Midbrain (tissue), 1 donor: ENCODE measurements around the gene INO80.
A peak's percentile ranks its signal among the peaks of the same experiment; 100 is the strongest.
"Not testable (repeated sequence)": the region's sequence is repeated elsewhere in the genome, so short reads cannot be mapped to it uniquely, and the experiment has no call there.

Source experiments
- DNase-seq: peaks from one replicate; lab custom pipeline; 2025; lab: John Stamatoyannopoulos, UW

Gene INO80, protein sequence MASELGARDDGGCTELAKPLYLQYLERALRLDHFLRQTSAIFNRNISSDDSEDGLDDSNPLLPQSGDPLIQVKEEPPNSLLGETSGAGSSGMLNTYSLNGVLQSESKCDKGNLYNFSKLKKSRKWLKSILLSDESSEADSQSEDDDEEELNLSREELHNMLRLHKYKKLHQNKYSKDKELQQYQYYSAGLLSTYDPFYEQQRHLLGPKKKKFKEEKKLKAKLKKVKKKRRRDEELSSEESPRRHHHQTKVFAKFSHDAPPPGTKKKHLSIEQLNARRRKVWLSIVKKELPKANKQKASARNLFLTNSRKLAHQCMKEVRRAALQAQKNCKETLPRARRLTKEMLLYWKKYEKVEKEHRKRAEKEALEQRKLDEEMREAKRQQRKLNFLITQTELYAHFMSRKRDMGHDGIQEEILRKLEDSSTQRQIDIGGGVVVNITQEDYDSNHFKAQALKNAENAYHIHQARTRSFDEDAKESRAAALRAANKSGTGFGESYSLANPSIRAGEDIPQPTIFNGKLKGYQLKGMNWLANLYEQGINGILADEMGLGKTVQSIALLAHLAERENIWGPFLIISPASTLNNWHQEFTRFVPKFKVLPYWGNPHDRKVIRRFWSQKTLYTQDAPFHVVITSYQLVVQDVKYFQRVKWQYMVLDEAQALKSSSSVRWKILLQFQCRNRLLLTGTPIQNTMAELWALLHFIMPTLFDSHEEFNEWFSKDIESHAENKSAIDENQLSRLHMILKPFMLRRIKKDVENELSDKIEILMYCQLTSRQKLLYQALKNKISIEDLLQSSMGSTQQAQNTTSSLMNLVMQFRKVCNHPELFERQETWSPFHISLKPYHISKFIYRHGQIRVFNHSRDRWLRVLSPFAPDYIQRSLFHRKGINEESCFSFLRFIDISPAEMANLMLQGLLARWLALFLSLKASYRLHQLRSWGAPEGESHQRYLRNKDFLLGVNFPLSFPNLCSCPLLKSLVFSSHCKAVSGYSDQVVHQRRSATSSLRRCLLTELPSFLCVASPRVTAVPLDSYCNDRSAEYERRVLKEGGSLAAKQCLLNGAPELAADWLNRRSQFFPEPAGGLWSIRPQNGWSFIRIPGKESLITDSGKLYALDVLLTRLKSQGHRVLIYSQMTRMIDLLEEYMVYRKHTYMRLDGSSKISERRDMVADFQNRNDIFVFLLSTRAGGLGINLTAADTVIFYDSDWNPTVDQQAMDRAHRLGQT (N-terminal part only)

DNA sequence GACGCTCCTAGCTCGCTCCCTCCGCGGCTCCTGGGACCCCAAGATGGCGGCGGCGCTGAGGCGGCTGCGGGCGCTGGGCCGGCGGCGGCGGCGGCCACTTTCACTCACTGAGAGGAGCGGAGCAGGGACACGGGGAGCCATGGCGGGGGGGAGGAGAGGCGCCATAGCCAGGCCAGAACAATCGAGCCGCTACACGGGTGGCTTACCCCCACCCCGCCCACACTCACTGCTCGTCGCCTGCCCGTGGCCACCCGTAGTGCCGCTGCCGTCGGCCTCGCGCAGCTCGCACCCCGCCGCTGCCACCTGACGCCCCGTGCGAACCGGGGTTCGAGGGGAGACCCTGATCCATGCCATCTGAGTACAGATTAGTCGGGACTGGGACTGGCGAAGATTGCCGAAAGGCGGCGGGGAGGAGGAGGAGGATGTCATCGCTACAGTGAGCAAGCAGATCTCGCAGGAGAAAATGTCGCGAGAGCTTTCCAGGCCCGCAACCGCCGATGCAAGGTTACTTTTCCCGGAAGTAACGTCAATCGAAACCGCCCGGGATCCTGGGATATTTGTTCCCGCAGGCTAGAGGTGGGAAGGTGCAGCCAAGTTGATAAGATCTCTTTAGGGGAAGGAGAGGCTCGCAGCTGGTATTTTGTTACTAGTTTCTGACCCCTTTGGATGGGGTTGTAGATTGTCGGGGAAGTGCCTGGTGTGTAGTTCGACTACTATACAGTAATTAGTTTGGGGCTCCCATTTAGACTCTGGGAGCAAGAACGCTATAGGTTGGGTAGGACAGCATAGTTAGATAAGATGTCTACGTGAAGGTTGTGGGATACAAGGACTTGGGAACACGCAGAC, at the start of gene INO80:
Gene INO80, minus strand, starts transcription at position 165 of the 846 bp plus-strand sequence. CDS start 19,970 bp downstream, outside the sequence.
- DNase-seq, result peak; percentile 97

GRCh38 chr15:41161736-41162135, 45.7 kb upstream of the INO80 start:
- DNase-seq, result no peak

GRCh38 chr15:41161336-41161735, 45.3 kb upstream of the INO80 start:
- no peak for DNase-seq

DNA sequence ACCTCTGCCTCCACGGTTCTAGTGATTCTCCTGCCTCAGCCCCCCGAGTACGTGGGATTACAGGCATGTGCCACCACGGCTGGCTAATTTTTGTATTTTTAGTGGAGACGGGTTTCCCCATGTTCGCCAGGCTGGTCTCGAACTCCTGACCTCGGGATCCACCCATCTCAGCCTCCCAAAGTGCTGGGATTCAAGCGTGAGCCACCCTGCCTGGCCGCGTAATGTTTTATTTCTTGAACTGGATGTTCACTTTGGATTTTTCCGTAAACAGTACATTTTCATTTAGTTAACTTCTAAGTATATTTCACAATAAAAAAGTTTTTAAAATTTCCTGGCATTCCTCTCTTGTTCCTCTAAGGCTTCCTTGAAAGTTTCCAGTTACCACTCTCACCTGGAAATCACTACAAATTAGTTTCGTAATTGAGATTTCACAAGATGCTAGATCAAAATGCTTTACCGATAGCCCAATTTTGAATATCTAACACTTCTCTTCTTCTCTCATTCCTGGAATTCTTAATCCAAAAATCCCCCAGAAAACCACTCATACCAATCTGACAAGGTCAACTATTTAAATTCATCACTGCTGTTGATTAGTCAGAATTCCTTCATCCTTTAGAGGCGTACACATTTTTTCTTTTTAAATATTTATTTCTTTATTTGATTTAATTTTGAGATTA, 44.7 kb upstream of the INO80 start:
- DNase-seq, result no peak

GRCh38 chr15:41154412-41154811, 38.3 kb upstream of the INO80 start:
- no peak for DNase-seq

- DNase-seq, result no peak
These were observed 37.7 kb upstream of the INO80 start for GRCh38 chr15:41153733-41154132.

DNA sequence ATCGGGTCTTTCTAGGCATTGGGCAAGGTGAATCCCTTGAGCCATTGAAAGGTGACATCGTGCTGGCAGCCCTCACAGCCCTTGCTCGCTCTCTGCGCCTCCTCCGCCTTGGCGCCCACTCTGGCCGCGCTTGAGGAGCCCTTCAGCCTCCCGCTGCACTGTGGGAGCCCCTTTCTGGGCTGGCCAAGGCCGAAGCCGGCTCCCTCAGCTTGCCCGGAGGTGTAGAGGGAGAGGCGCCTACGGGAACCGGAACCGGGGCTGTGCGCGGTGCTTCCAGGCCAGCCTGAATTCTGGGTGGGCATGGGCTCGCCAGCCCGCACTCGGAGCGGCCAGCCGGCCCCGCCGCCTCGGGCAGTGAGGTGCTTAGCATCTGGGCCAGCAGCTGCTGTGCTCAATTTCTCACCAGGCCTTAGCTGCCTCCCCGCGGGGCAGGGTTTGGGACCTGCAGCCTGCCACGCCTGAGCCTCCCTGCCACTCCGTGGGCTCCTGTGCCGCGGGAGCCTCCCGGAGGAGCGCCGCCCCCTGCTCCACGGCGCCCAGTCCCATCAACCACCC, 35.4 kb upstream of the INO80 start:
- no peak for DNase-seq

DNA sequence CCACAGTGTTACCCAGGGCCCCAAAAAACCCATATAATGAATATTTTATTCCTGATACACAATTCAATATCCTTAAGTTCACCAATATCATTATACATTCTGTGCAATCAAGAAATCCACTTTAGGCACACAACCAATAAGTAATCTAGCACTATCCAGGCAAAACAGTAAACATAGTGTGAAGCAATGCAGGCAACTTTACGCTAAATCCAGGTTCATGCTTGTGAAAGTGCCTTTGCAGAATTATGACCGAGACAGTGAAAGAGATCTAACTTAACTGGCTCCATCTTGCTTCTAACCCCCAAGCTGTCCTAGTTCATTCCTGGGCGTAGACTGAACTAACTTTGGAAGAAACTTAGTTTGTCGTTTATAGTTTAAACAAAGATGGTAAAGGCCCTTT, 34.2 kb upstream of the INO80 start:
- no peak for DNase-seq

DNA sequence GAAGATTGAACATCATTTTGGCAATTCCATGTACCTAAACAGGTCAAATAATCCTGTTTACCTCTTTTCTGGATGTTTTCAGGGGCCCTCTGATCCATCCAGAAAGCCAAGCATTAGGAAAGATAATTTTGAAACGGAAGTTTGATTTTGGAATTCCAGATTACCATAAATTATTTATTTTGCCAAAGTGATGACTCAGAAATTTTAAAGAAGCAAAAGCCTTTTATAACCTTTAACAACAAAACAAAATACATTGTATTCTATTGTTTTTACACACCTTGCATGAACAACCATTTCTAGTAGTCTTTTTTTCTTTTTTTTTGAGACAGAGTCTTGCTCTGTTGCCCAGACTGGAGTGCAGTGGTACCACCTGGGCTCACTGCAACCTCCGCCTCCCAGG, 32.0 kb upstream of the INO80 start:
- no peak for DNase-seq

- DNase-seq, result no peak
These were observed 23.5 kb upstream of the INO80 start for GRCh38 chr15:41139619-41140018.

GRCh38 chr15:41139112-41139511, 23.0 kb upstream of the INO80 start:
- not testable (repeated sequence) for DNase-seq

DNA sequence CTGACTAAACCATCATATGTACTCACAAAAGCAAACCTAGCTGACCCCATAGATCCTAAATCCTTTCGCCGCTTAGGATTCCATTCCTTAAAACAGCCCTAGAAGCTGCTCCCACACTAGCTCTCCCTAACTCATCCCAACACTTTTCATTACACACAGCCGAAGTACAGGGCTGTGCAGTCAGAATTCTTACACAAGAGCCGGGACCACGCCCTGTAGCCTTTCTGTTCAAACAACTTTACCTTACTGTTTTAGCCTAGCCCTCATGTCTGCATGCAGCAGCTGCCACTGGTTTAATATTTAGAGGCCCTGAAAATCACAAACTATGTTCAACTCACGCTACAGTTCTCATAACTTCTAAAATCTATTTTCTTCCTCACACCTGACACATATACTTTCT, 19.5 kb upstream of the INO80 start:
- not testable (repeated sequence) for DNase-seq

DNA sequence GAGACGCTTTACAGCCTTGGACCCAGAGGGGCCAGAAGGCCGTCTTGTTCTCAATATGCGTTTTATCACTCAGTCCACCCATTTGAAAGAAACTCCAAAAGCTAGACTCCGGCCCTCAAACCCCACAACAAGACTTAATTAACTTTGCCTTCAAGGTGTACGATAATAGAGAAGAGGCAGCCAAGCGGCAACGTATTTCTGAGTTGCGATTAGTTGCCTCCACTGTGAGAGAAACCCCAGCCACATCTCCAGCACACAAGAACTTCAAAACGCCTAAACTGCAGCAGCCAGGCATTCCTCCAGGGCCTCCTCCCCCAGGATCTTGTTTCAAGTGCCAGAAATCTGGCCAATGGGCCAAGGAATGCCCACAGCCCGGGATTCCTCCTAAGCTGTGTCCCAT, 17.4 kb upstream of the INO80 start:
- no peak for DNase-seq

DNA sequence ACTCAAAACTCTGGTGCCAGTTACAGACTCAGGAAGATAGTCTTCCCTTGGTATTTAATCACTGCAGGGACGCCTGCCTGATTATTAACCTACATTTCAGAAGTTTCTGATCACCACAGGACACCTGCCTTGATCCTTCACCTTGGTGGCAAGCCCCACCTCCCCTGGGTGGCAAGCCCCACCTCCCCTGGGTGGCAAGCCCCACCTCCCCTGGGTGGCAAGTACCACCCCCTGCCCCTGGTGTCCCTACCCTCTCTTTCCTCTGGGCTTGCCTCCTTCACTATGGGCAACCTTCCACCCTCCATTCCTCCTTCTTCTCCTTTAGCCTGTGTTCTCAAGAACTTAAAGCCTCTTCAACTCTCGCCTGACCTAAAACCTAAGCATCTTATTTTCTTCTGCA, 16.0 kb upstream of the INO80 start:
- DNase-seq, result not testable (repeated sequence)

DNA sequence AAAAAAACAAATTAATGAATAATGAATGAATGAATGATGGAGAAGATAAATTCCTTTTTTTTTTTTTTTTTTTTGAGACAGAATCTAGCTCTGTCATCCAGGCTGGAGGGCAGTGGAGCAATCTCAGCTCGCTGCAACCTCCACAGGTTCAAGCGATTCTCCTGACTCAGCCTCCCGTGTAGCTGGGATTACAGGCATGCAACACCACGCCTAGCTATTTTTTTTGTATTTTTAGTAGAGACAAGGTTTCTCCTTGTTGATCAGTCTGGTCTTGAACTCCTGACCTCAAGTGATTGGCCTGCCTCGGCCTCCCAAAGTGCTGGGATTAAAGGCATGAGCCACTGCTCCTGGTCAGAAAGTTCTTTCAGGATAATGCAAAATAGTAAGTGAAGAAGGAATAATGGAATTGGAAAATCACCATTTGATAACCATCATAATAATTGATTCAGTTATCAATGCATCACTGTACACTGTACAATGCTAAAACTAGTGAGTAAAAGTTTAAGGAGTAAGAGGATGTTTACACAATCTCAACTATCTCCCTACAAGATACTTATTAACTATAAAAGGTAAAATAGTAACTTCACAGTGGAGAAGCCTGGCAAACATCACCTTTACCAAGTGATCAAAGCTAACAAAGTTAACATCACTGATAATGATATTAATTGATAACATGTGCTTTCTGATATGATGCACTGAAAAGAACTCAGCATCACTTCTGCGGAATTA, 12.3 kb upstream of the INO80 start:
- no peak for DNase-seq

GRCh38 chr15:41125931-41126642, 10.0 kb upstream of the INO80 start:
- no peak for DNase-seq

GRCh38 chr15:41125063-41125669, 9.1 kb upstream of the INO80 start:
- DNase-seq, result no peak

DNA sequence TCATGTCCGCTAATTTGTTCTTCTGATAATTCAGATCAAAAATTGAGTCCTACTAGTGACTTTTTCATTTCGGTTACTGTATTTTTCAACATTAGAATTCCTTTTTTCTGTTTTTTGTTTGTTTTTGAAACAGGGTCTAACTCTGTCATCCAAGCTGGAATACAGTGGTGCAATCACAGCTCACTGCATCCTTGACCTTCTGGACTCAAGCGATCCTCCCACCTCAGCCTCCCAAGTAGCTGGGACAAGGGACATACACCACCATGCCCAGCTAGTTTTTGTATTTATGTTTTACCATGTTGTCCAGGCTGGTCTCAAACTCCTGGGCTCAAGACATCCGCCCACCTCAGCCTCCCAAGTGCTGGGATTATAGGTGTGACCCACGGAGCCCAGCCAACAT, 8.0 kb upstream of the INO80 start:
- no peak for DNase-seq

DNA sequence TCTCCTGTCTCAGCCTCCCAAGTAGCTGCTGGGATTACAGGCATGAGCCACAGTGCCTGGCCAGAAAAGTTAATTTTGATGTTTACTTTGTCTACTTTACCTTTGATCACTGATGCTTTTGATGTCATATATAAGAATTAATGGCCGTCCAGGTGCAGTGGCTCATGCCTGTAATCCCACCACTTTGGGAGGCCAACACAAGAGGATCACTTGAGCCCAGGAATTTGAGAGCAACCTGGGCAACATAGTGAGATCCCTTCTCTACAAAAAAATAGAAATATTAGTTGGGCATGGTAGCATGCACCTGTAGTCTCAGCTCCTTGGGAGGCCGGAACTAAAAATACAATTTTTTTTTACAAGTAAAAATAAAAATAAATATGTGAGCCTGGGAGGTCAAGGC, 6.8 kb upstream of the INO80 start:
- no peak for DNase-seq
